ENCODE results near the gene PTPN13. TPM values are rescaled to one million over a fixed set of nuclear protein-coding genes. Genes with fewer than 3 reads are reported as not detected.
"Not testable (repeated sequence)": the region's sequence is repeated elsewhere in the genome, so short reads cannot be mapped to it uniquely, and the experiment has no call there.

PTPN13 gene
- total RNA-seq, 1 experiment from 2014 or later, result 20.1 TPM

- DNase-seq (ENCODE audit: low read depth), result no peak
These were observed 124.0 kb downstream of the PTPN13 start for GRCh38 chr4:86718152-86718551.

GRCh38 chr4:86719149-86719548 lies 125.0 kb downstream of the PTPN13 start:
- DNase-seq (ENCODE audit: low read depth), result not testable (repeated sequence)

GRCh38 chr4:86720508-86721068 lies 126.5 kb downstream of the PTPN13 start:
- DNase-seq (ENCODE audit: low read depth), result peak; percentile 35

- DNase-seq (ENCODE audit: low read depth), result no peak
These were observed 127.3 kb downstream of the PTPN13 start for GRCh38 chr4:86721412-86721811.

GRCh38 chr4:86730310-86730709 lies 136.2 kb downstream of the PTPN13 start:
- DNase-seq (ENCODE audit: low read depth), result no peak

GRCh38 chr4:86737244-86737643 lies 143.1 kb downstream of the PTPN13 start:
- no peak for DNase-seq (ENCODE audit: low read depth)

GRCh38 chr4:86741846-86742245 lies 147.7 kb downstream of the PTPN13 start:
- no peak for DNase-seq (ENCODE audit: low read depth)

GRCh38 chr4:86744570-86744969 lies 150.5 kb downstream of the PTPN13 start:
- no peak for DNase-seq (ENCODE audit: low read depth)

- no peak for DNase-seq (ENCODE audit: low read depth)
These were observed 155.0 kb downstream of the PTPN13 start for GRCh38 chr4:86749121-86749520.

- no peak for DNase-seq (ENCODE audit: low read depth)
These were observed 161.3 kb downstream of the PTPN13 start for GRCh38 chr4:86755388-86755787.

- DNase-seq (ENCODE audit: low read depth), result no peak
These were observed 163.4 kb downstream of the PTPN13 start for GRCh38 chr4:86757468-86757867.

- no peak for DNase-seq (ENCODE audit: low read depth)
These were observed 165.2 kb downstream of the PTPN13 start for GRCh38 chr4:86759298-86759697.

GRCh38 chr4:86762649-86763048 lies 168.5 kb downstream of the PTPN13 start:
- no peak for DNase-seq (ENCODE audit: low read depth)

- DNase-seq (ENCODE audit: low read depth), result no peak
These were observed 175.7 kb downstream of the PTPN13 start for GRCh38 chr4:86769794-86770193.

GRCh38 chr4:86771141-86771540 lies 177.0 kb downstream of the PTPN13 start:
- DNase-seq (ENCODE audit: low read depth), result no peak

- no peak for DNase-seq (ENCODE audit: low read depth)
These were observed 180.9 kb downstream of the PTPN13 start for GRCh38 chr4:86775061-86775460.

GRCh38 chr4:86778175-86778574 lies 184.1 kb downstream of the PTPN13 start:
- no peak for DNase-seq (ENCODE audit: low read depth)

GRCh38 chr4:86788826-86789225 lies 194.7 kb downstream of the PTPN13 start:
- DNase-seq (ENCODE audit: low read depth), result no peak

GRCh38 chr4:86791126-86791525 lies 197.0 kb downstream of the PTPN13 start:
- no peak for DNase-seq (ENCODE audit: low read depth)

GRCh38 chr4:86809809-86810208 lies 215.7 kb downstream of the PTPN13 start:
- no peak for DNase-seq (ENCODE audit: low read depth)

GRCh38 chr4:86810847-86811246 lies 216.7 kb downstream of the PTPN13 start:
- DNase-seq (ENCODE audit: low read depth), result no peak

GRCh38 chr4:86815653-86816052 lies 221.5 kb downstream of the PTPN13 start:
- DNase-seq (ENCODE audit: low read depth), result no peak

- DNase-seq (ENCODE audit: low read depth), result peak; percentile 32
These were observed 222.6 kb downstream of the PTPN13 start for GRCh38 chr4:86816501-86817273.

GRCh38 chr4:86818211-86818610 lies 224.1 kb downstream of the PTPN13 start:
- no peak for DNase-seq (ENCODE audit: low read depth)
